ENCODE measurements around the gene JDP2.

JDP2 gene

DNA sequence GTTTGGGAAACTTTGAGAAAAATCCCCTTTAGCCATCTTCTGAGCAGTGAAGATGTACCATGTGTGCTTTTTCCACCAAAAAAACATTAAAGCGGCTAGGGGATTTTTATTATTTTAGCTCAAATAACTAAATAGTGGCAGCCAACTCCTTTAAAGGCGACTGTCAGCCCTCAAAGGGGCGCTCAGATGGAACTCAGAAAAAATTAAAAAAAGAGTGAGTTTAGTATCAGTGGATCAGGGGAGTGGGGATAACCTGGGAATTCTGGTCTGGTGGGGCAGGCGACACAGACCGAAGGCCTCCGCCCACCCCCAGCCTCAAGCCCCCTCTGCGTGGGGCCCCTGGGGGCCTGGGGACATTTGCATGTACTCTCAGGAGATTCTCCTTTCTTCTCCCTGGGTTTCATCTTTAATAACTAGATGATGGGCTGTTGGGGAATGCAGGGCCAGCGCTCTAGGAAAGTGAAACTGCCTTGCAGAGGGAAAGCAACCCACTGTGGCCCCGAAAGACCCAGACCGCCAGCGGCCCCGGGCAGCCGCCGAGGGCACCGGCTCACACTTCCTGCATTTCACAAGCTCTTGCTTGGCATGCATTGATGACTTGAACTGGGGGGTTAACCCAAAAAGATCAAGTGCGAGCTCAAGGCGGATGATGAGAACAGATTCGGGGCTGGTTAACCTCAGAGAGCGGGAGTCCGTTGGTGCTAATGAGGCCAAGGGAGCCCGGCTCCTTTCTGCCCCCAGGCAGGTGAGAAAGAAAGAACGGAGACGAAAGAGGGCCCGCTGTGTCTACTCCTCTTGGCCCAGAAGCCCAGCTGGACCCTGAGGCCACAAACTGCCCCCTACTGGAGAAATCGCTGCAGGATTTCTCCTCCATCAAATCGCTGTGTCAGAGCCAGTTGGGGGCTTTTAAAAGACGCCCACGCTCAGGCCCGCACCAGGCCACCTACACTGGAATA lies 87.1 kb downstream of the JDP2 start:
- DNase-seq (ENCODE audit: low spot score) = no peak

DNA sequence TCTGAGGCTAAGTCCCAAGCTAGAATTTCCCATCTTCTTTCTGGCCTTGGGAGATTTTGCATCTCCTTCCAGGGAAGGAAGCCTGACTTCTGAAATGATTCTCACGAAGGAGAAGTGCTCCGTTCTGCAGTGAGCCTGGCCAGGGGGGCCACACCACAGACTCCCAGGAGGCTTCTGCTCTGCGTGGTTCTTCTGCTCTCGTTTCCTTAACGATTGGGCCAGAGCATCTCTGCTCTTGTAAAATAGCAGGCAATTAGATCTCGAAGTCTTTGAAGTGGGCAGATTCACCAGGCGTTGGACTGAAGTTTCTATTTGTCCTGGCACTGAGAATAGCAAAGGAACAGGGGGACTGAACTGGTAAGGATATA lies 87.8 kb downstream of the JDP2 start:
- DNase-seq (ENCODE audit: low spot score) = no peak

DNA sequence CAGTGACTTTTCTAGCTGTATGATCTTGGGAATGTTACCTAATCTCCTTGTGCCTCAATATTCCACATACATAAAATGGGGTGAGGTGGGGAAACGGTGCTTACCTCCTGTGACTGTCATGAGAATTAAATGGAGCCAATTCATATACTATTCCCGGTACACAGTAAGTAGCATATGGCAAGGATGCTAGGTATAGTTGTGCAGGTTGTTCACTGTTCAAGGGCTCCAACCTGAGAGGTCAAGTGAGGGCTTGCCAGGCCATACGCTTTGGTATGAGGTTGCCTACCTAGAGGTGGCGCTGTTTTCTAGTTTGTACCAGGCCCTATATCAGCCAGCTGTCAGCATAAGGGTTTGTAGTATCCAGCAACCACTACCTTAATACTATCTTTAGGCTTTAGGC lies 90.8 kb downstream of the JDP2 start:
- peak; percentile 48 for DNase-seq (ENCODE audit: low spot score)

DNA sequence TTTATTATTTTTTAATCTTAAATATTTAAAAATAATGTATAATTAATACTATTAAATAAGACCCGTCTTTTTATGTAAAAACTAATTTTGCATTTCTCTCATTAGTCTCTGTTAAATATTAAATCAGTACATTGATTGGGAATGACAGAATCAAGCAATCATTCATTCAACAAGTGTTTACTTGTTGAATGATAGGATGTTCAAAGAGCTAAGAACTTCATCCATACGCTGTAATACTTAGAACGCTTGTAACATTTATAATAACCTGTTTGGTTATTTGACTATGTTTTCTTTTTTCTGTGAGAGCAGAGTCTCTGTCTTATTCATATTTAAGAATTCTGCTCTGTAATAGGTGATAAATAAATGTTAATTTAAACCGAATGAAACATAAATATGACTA lies 91.6 kb downstream of the JDP2 start:
- DNase-seq (ENCODE audit: low spot score) = no peak

GRCh38 chr14:75519826-75520728 lies 92.3 kb downstream of the JDP2 start:
- DNase-seq (ENCODE audit: low spot score) = no peak

DNA sequence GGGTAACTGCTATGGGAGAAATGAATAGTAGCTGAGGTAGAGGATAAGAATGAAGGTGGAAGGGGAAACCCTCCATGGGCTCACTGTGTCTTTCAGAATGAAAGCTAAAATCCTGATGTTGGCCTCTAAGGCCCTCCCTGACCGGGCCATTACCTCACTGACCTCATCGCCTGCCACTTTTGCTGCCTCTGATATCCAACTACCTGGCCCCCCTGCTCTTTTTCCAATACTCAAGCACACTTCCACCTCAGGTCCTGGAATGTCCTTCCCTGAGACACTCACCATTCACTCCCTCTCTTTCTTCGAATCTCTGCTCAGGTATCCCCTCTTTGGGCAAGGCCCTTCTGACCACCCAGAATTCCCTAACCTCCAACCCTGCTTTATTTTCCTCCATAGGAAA lies 93.0 kb downstream of the JDP2 start:
- no peak for DNase-seq (ENCODE audit: low spot score)

DNA sequence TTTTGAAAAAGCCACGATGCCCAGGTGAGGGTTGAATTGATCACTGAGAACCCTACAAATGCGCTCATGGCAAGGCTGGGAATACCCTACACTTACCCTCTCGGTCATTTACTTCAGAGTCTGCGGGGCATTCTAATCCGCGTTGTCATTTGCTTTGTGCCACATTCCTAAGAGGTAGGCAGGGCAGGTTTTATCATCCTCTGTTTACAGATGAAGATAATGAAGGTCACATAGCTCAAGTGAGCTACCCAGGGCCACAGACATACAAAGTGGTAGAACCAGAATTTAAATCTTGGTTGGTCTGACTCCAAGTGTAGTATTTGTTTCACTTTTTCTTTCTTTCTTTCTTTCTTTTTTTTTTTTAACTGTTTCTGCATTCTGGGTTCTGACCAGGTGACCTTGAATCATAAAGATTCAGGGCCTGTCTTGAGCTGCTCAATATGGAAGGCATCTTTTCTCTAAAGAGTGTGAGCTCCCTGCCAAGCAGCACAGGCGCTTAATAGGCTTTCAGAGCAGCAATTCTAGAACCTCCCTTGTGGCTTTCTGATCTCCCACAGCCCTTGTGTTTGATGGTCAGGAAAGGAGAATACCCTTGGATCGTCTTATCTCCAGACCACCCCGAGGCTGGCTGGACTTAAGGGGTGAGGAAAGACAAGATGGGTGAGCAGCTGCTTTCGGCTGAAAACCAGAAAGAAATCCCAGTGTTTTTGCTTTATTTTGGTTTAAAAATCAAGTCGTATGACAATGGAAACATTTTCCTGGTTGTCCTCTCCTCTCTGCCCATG lies 93.8 kb downstream of the JDP2 start:
- DNase-seq (ENCODE audit: low spot score) = no peak

GRCh38 chr14:75522224-75522982 lies 94.6 kb downstream of the JDP2 start, which contains the start of gene BATF:
TSS of gene BATF (plus strand) at chr14:75522469. CDS start at chr14:75522683, 214 bp downstream.
- no peak for DNase-seq (ENCODE audit: low spot score)

DNA sequence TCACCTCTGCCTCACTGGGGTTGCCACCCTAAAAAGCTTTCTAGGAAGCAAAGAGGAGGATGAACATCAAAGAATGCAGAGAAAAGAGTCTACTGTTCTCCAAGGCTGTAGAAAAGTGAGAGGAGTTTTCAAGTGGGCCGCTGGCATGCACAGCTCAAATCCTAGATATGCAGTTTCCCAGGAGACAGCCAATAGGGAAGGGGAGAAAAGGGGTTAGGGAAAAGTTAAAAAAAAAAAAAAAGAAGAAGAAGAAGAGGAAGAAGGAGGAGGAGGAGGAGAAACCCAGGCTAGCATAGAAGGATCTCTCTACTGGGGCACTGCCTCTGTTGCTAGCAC lies 95.1 kb downstream of the JDP2 start:
- no peak for DNase-seq (ENCODE audit: low spot score)
